Measurements from ENCODE around the gene GM2A. TPM values are rescaled to one million over a fixed set of nuclear protein-coding genes. Genes with fewer than 3 reads are reported as not detected.

GM2A gene
- 16.7 TPM for total RNA-seq

DNA sequence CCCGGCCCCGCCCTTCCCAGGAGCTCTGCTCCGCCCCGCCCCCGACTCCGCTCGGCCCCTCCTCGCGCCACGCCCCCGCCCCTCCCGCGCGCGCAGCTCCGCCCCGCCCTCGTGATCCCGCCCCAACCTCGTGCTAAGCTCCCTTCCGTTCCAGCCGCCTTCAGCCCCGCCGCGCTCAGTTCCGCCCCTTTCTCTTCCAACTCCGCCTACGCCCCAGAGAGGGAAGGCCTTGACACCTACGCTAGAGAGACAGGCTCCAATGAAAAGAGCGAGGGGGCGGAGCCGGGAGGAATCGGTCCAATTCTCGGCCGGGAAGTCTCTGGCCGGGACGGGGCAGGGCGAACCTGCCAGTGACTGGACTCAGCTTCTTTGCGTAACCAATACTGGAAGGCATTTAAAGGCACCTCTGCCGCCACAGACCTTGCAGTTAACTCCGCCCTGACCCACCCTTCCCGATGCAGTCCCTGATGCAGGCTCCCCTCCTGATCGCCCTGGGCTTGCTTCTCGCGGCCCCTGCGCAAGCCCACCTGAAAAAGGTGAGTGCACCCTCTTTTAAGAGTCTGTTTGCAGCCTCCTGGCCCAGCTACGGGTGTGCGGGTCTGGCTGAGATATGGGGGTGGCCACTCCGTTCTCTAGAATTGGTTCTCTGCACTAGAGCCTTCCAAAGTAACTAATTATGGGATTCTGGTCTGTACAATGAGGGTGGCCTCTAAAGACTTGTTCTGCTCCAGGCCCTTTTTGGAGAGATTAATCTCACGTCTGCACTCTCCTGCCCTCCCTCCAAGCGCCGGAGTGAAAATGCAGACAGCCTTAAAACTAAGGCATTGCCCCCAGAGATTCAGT lies at the start of gene GM2A:
TSS of gene GM2A (plus strand) at position 424 of the 843 bp plus-strand sequence. CDS start at position 456, 32 bp downstream.
- H3K4me1 ChIP-seq (ENCODE audit: control insufficient read depth in 3 of 3, insufficient read depth in 3 of 3, low read length in 3 of 3), result peaks cover 17 to 28% (median 19%) of the 10 kb centered on the region in 3 donors

DNA sequence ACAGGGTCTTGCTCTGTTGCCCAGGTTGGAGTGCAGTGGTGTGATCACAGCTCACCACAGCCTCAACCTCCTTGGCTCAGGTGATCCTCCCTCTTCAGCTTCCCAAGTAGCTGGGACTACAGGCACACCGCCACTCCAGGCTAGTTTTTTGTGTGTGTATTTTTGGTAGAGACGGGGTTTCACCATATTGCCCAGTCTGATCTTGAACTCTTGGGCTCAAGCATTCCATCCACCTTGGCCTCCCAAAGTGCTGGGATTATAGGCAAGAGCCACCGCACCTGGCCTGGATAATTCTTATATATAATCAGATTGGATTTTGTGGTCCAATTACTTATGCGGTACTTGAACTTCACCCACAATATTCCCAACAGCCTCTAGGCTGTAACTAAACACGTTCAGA lies 48.9 kb upstream of the GM2A start:
- H3K9ac ChIP-seq (ENCODE audit: low read depth in 1 of 3, low read length in 3 of 3), result no peak overlapping the region
- H3K4me1 ChIP-seq (ENCODE audit: control insufficient read depth in 3 of 3, insufficient read depth in 3 of 3, low read length in 3 of 3), result peaks cover 6 to 16% (median 10%) of the 10 kb centered on the region in 3 donors
- H3K4me3 ChIP-seq (ENCODE audit: low read length in 3 of 3), result no peak overlapping the region
- no peaks in the 10 kb centered on the region for H3K27me3 ChIP-seq (ENCODE audit: control insufficient read depth in 3 of 3, insufficient read depth in 3 of 3, low read length in 3 of 3)
- no peaks in the 10 kb centered on the region for H3K9me3 ChIP-seq (ENCODE audit: control insufficient read depth in 3 of 3, low read length in 3 of 3)
- no peak overlapping the region for H3K27ac ChIP-seq (ENCODE audit: low read depth, low read length)
- peaks cover 11 to 25% (median 15%) of the 10 kb centered on the region in 3 donors for H3K36me3 ChIP-seq (ENCODE audit: control insufficient read depth in 3 of 3, insufficient read depth in 3 of 3, low read length in 3 of 3)

More for the DNA sequence above, at the start of gene GM2A:
- Histone ChIP-seq H3K27ac (ENCODE audit: low read depth, low read length) (peak within 1 kb of the TSS; percentile 71), H3K27me3 (ENCODE audit: control insufficient read depth in 3 of 3, insufficient read depth in 3 of 3, low read length in 3 of 3) (no peaks in the 10 kb centered on the region), H3K9me3 (ENCODE audit: control insufficient read depth in 3 of 3, low read length in 3 of 3) (no peaks in the 10 kb centered on the region), H3K4me3 (ENCODE audit: low read length in 3 of 3) (peak within 1 kb of the TSS; percentile 92 to 98 (median 94)), H3K9ac (ENCODE audit: low read depth in 1 of 3, low read length in 3 of 3) (peak within 1 kb of the TSS; percentile 76 to 99 (median 94)), H3K36me3 (ENCODE audit: control insufficient read depth in 3 of 3, insufficient read depth in 3 of 3, low read length in 3 of 3) (no peaks in the 10 kb centered on the region)

DNA sequence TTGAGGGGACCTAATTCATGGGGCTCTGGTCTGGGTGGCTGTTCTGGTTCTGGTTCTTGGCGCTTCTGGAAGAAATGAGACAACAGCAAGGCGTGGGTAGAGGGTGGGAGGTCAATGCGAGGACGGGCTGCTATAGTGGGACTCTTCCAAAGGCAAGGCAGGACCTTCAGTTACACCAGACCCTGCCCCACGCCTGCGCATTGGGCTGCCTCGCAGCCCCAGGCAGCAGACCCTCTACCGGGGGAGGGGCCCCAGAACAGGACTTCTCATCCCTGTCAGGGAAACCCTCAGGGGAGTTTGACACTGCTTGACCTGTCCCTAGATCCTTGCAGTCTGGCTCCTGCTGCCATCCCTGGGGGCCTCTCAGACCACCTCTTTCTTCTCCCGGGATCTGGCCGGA lies 47.6 kb upstream of the GM2A start:
- Histone ChIP-seq H3K4me1 (ENCODE audit: control insufficient read depth in 3 of 3, insufficient read depth in 3 of 3, low read length in 3 of 3) (peaks cover 6 to 19% (median 11%) of the 10 kb centered on the region in 3 donors), H3K9ac (ENCODE audit: low read depth in 1 of 3, low read length in 3 of 3) (no peak overlapping the region), H3K36me3 (ENCODE audit: control insufficient read depth in 3 of 3, insufficient read depth in 3 of 3, low read length in 3 of 3) (peaks cover 6 to 15% (median 10%) of the 10 kb centered on the region in 3 donors), H3K27ac (ENCODE audit: low read depth, low read length) (no peak overlapping the region), H3K4me3 (ENCODE audit: low read length in 3 of 3) (no peak overlapping the region), H3K9me3 (ENCODE audit: control insufficient read depth in 3 of 3, low read length in 3 of 3) (no peaks in the 10 kb centered on the region), H3K27me3 (ENCODE audit: control insufficient read depth in 3 of 3, insufficient read depth in 3 of 3, low read length in 3 of 3) (no peaks in the 10 kb centered on the region)

DNA sequence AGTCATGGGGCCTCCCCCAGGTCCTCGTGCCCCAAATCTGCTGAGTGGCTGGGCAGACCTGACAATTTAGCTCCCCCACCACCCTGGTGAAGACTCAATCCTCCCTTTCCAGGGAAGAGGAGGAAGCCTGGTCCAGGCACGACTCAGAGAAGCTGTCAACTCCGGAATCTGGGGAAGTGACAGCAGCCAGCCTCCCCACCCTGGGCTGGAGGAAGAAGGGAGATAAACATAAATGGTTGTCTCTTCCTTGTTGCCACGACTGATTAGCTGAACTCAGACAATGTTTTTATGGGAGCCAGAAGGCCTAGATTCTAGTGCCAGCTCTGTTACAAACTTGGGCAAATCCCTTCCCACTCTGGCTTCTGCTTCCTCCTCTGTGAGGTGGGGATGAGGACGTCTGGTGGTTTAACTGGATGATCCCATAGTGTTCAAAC lies 44.5 kb upstream of the GM2A start:
- no peaks in the 10 kb centered on the region for H3K27me3 ChIP-seq (ENCODE audit: control insufficient read depth in 3 of 3, insufficient read depth in 3 of 3, low read length in 3 of 3)
- peak overlapping the region; percentile 39 for H3K27ac ChIP-seq (ENCODE audit: low read depth, low read length)
- peak overlapping the region in 1 of 3 donors; percentile 40 for H3K9ac ChIP-seq (ENCODE audit: low read depth in 1 of 3, low read length in 3 of 3)
- H3K4me1 ChIP-seq (ENCODE audit: control insufficient read depth in 3 of 3, insufficient read depth in 3 of 3, low read length in 3 of 3), result peaks cover 22 to 29% (median 27%) of the 10 kb centered on the region in 3 donors
- H3K9me3 ChIP-seq (ENCODE audit: control insufficient read depth in 3 of 3, low read length in 3 of 3), result no peaks in the 10 kb centered on the region
- no peak overlapping the region for H3K4me3 ChIP-seq (ENCODE audit: low read length in 3 of 3)
- H3K36me3 ChIP-seq (ENCODE audit: control insufficient read depth in 3 of 3, insufficient read depth in 3 of 3, low read length in 3 of 3), result peaks cover 0 to 6% (median 3%) of the 10 kb centered on the region in 3 donors

DNA sequence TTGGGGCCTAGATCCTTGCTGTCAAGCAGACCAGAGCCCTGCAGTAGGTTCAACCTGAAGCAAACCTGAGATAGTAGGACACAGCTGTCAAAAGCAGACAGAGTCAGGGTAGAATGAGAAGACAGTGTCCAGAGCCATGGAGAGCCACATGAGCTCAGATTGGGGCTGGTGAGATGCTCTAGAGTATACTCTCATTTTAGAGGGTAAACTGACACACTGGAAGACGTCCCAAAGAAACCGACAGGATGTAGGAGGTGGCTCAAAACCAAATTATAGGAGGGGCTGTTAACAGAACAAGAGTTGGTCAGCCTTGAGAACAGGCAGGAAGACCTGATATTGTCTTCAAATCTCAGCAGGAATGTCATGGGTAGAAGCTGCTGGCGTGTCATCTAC lies 40.6 kb upstream of the GM2A start:
- Histone ChIP-seq H3K9ac (ENCODE audit: low read depth in 1 of 3, low read length in 3 of 3) (no peak overlapping the region), H3K27ac (ENCODE audit: low read depth, low read length) (peak overlapping the region; percentile 51), H3K36me3 (ENCODE audit: control insufficient read depth in 3 of 3, insufficient read depth in 3 of 3, low read length in 3 of 3) (peaks cover 0 to 5% (median 0%) of the 10 kb centered on the region in 3 donors), H3K27me3 (ENCODE audit: control insufficient read depth in 3 of 3, insufficient read depth in 3 of 3, low read length in 3 of 3) (no peaks in the 10 kb centered on the region), H3K9me3 (ENCODE audit: control insufficient read depth in 3 of 3, low read length in 3 of 3) (no peaks in the 10 kb centered on the region), H3K4me1 (ENCODE audit: control insufficient read depth in 3 of 3, insufficient read depth in 3 of 3, low read length in 3 of 3) (peaks cover 47 to 59% (median 54%) of the 10 kb centered on the region in 3 donors), H3K4me3 (ENCODE audit: low read length in 3 of 3) (no peak overlapping the region)

DNA sequence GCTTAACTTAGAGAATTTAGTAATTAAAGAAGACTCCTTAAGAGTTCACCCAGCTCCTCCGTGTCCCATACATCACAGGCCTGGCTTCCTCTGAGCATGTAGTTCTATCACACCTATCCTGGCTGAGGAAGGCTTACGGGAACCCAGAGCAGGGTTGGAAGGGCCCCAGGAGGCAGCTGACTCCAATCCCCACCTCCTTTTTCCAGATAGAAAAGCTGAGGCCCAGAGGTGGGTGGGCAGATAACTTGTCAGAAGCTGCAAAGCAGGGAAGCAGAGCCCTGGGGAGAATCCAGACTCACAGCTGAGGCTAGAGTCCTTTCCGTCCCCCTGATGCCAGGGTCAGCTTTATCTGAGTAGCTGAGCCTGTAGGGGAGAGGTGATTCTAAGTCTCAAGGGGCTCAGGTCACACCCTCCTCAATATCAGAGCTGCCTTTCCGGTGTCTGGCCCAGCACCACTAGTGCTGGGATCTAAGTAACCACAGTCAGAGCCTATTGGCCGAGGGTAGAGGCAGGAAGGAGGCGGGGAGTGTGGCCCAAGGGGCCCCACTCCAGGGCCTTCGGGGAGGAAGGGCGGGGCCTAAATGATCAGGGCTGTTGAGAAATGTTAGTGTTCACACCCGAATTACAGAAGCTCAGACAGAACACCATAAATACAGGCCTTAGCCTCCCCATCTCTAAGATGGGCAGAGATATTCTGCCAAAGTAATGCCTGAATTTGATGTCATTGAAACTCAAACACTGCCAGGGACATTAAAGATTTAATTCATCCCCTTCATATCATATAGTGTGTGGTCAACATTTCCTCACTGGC lies 39.0 kb upstream of the GM2A start:
- Histone ChIP-seq H3K9ac (ENCODE audit: low read depth in 1 of 3, low read length in 3 of 3) (peak overlapping the region in 2 of 3 donors; percentile 36 to 57), H3K9me3 (ENCODE audit: control insufficient read depth in 3 of 3, low read length in 3 of 3) (no peaks in the 10 kb centered on the region), H3K36me3 (ENCODE audit: control insufficient read depth in 3 of 3, insufficient read depth in 3 of 3, low read length in 3 of 3) (peaks cover 0 to 5% (median 0%) of the 10 kb centered on the region in 3 donors), H3K27ac (ENCODE audit: low read depth, low read length) (peak overlapping the region; percentile 76), H3K4me3 (ENCODE audit: low read length in 3 of 3) (peak overlapping the region in 2 of 3 donors; percentile 2 to 27), H3K27me3 (ENCODE audit: control insufficient read depth in 3 of 3, insufficient read depth in 3 of 3, low read length in 3 of 3) (no peaks in the 10 kb centered on the region), H3K4me1 (ENCODE audit: control insufficient read depth in 3 of 3, insufficient read depth in 3 of 3, low read length in 3 of 3) (peaks cover 57 to 66% (median 59%) of the 10 kb centered on the region in 3 donors)

DNA sequence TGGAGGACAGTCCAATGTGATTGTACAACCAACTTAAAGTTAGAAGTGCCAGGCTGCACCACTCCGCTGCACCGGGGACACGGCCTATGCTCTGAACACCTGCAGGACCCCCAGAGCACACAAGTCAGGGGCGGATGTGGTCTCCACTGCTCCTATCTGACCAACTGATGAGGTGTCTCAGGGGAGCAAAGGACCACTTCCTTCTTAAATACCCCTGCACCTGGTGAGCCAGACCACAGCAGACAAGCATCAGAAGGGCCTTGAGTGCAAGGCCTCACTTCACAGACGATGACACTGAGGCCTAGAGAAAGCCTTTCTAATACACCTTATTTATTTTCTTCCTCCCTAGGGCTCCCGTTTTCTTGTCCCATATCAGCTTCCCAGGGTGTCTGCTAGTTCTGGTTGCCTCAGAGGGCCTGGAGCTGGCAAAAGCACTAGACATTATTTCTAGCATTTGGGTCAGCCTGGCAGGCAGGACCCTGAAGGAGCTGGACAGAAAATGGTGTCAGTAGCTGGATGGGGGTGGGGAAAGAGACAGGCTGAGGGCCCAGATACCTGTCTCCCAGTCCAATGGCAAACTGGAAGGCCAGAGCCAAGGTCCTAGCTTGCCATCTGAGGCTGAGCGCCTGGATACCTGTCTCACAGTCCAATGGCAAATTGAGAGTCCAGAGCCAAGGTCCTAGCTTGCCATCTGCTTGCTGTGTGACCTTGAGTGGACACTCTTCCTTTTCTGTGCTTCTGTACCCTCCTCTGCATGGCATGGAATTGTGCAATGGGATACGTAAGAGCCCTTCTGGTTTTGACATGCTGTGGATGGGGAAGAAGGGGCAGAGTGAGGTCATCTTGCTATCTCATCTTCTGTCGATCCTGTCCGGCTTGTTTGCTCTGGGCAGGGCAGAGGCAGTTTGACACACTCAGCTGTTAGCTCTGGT lies 38.1 kb upstream of the GM2A start:
- Histone ChIP-seq H3K36me3 (ENCODE audit: control insufficient read depth in 3 of 3, insufficient read depth in 3 of 3, low read length in 3 of 3) (peaks cover 0 to 5% (median 0%) of the 10 kb centered on the region in 3 donors), H3K4me1 (ENCODE audit: control insufficient read depth in 3 of 3, insufficient read depth in 3 of 3, low read length in 3 of 3) (peaks cover 60 to 69% (median 60%) of the 10 kb centered on the region in 3 donors), H3K27me3 (ENCODE audit: control insufficient read depth in 3 of 3, insufficient read depth in 3 of 3, low read length in 3 of 3) (no peaks in the 10 kb centered on the region), H3K9me3 (ENCODE audit: control insufficient read depth in 3 of 3, low read length in 3 of 3) (no peaks in the 10 kb centered on the region), H3K9ac (ENCODE audit: low read depth in 1 of 3, low read length in 3 of 3) (peak overlapping the region in 1 of 3 donors; percentile 34), H3K27ac (ENCODE audit: low read depth, low read length) (peak overlapping the region; percentile 76), H3K4me3 (ENCODE audit: low read length in 3 of 3) (peak overlapping the region in 2 of 3 donors; percentile 2 to 13)

DNA sequence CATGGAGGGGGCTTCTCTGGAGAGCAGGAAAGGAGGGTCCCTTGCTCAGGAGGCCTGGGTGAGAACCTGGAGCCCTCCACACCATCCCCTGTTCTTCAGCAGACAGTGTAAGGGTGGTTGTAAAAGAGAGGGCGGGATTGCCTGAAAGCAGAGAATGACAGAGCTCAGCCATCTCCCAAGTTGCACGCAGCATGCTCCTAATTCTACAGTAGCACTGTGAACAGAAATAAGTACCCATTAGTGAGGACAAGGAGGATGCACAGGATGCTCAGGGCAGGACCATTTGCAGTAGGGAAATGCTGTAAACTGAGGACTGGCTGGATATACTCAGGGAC lies 37.5 kb upstream of the GM2A start:
- Histone ChIP-seq H3K36me3 (ENCODE audit: control insufficient read depth in 3 of 3, insufficient read depth in 3 of 3, low read length in 3 of 3) (peaks cover 0 to 7% (median 0%) of the 10 kb centered on the region in 3 donors), H3K27me3 (ENCODE audit: control insufficient read depth in 3 of 3, insufficient read depth in 3 of 3, low read length in 3 of 3) (no peaks in the 10 kb centered on the region), H3K27ac (ENCODE audit: low read depth, low read length) (peak overlapping the region; percentile 76), H3K9me3 (ENCODE audit: control insufficient read depth in 3 of 3, low read length in 3 of 3) (no peaks in the 10 kb centered on the region), H3K4me1 (ENCODE audit: control insufficient read depth in 3 of 3, insufficient read depth in 3 of 3, low read length in 3 of 3) (peaks cover 66 to 75% (median 67%) of the 10 kb centered on the region in 3 donors), H3K9ac (ENCODE audit: low read depth in 1 of 3, low read length in 3 of 3) (peak overlapping the region in 1 of 3 donors; percentile 34), H3K4me3 (ENCODE audit: low read length in 3 of 3) (no peak overlapping the region)

DNA sequence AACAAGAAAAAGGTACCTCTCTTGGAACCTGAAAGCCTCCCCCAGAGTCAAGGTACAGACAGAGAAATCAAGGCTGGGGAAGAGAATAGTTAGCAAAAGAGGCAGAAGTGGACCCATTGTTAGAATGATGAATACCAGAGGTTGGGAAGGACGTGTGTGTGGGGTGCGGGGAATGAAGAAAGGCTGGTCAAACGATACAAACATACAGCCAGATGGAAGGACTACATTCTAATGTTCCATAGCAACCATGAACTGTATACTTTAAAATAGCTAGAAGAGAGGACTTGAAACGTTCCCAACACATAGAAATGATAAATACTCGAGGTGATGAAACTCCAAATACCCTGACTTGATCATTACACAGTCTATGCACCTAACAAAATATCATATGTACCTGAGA lies 36.2 kb upstream of the GM2A start:
- Histone ChIP-seq H3K27ac (ENCODE audit: low read depth, low read length) (peak overlapping the region; percentile 19), H3K9me3 (ENCODE audit: control insufficient read depth in 3 of 3, low read length in 3 of 3) (no peaks in the 10 kb centered on the region), H3K4me1 (ENCODE audit: control insufficient read depth in 3 of 3, insufficient read depth in 3 of 3, low read length in 3 of 3) (peaks cover 70 to 84% (median 72%) of the 10 kb centered on the region in 3 donors), H3K9ac (ENCODE audit: low read depth in 1 of 3, low read length in 3 of 3) (peak overlapping the region in 1 of 3 donors; percentile 27), H3K27me3 (ENCODE audit: control insufficient read depth in 3 of 3, insufficient read depth in 3 of 3, low read length in 3 of 3) (no peaks in the 10 kb centered on the region), H3K36me3 (ENCODE audit: control insufficient read depth in 3 of 3, insufficient read depth in 3 of 3, low read length in 3 of 3) (peaks cover 0 to 7% (median 0%) of the 10 kb centered on the region in 3 donors), H3K4me3 (ENCODE audit: low read length in 3 of 3) (no peak overlapping the region)
